ENCODE data around the gene OR2F2.

DNA sequence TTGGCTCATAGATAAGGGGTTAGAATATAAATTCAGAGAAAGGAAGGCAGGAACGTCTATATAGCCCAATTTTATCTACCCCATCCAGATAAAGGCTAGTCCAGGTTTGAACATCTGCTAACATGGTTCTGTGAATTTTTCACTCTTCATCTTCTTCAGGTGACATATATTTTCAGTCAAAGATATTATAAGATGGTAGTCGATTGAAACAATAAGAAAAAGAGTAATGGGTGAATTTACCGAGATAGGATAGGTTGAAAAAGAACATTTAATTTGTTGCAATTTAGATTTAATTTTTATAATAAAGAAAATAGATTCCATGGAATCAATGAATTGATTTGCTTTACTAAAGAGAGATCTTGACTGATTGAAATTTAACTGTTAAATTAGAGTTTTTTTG lies 19.5 kb downstream of the OR2F2 start, which contains the start of gene OR2F1:
- TF ChIP-seq, protein P1, sequence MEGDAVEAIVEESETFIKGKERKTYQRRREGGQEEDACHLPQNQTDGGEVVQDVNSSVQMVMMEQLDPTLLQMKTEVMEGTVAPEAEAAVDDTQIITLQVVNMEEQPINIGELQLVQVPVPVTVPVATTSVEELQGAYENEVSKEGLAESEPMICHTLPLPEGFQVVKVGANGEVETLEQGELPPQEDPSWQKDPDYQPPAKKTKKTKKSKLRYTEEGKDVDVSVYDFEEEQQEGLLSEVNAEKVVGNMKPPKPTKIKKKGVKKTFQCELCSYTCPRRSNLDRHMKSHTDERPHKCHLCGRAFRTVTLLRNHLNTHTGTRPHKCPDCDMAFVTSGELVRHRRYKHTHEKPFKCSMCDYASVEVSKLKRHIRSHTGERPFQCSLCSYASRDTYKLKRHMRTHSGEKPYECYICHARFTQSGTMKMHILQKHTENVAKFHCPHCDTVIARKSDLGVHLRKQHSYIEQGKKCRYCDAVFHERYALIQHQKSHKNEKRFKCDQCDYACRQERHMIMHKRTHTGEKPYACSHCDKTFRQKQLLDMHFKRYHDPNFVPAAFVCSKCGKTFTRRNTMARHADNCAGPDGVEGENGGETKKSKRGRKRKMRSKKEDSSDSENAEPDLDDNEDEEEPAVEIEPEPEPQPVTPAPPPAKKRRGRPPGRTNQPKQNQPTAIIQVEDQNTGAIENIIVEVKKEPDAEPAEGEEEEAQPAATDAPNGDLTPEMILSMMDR (IDR thresholded peaks at IDR 0.05) = no peak
- TF ChIP-seq POLR2A (IDR thresholded peaks at IDR 0.05) = no peak

All from Peyer's patch (tissue), 4 donors.